Testis (tissue), 3 donors: ENCODE measurements around the gene PRKAB2. TPM values are rescaled to one million over a fixed set of nuclear protein-coding genes. Genes with fewer than 3 reads are reported as not detected.
"Not testable (repeated sequence)": the region's sequence is repeated elsewhere in the genome, so short reads cannot be mapped to it uniquely, and the experiment has no call there.

Source experiments
- DNase-seq: peaks from one replicate; pipeline ENCODE4 v3.0.0-alpha.2; 2019
- H3K27ac ChIP-seq, 2 donors: fragments of 200-600 bp; sonication (generic); one replicate each; pipeline ENCODE4 v1.5.1; 2019
- H3K27me3 ChIP-seq: fragments of 200-600 bp; sonication (generic); one replicate; pipeline ENCODE4 v1.5.1; 2019
- H3K36me3 ChIP-seq: fragments of 200-600 bp; sonication (generic); one replicate; pipeline ENCODE4 v1.5.1; 2017; ENCODE audit warnings: low read depth; ENCODE audit errors: missing control alignments
- H3K4me1 ChIP-seq: fragments of 200-600 bp; sonication (generic); one replicate; pipeline ENCODE4 v1.5.1; 2019
- H3K4me3 ChIP-seq, 2 donors: fragments of 200-600 bp; sonication (generic); one replicate each; pipeline ENCODE4 v1.5.1; 2017 to 2019
- H3K9me3 ChIP-seq: fragments of 200-600 bp; sonication (generic); one replicate; pipeline ENCODE4 v1.5.1; 2017
- POLR2A ChIP-seq: fragments of 450-650 bp; IDR thresholded peaks from one replicate; pipeline ENCODE4 v1.6.1; 2017; ENCODE audit warnings: antibody characterized with exemption, mild to moderate bottlenecking, moderate library complexity
- WGBS, 2 donors: methylation state at CpG; one replicate each; pipeline ENCODE4 v1.1.5; 2018; 5-methylcytosine and 5-hydroxymethylcytosine counted together
- intact Hi-C: fragments of 100-400 bp; cut with DNase I; formaldehyde crosslinking; loops from one replicate; pipeline ENCODE4 v1.15.1; 2023; ENCODE audit warnings: low total_unique reads
- polyA plus RNA-seq: library from polyadenylated mRNA; stranded (reverse); fragments of 350-450 nt; fragmentation: Illumina TruSeq; extraction: RNeasy Lipid Tissue Mini Kit (QIAGEN cat#74804); gene quantifications from one replicate; pipeline ENCODE4 v1.2.3, GENCODE V29; 2014; ENCODE audit warnings: low read depth, low replicate concordance; ENCODE audit not compliant: insufficient read depth
- total RNA-seq, 2 donors: library from RNA; depleted of rRNA; stranded (reverse); fragments of >200 nt; gene quantifications; one replicate each; pipeline ENCODE4 v1.2.3, GENCODE V29; 2016
- TF ChIP-seq, protein P1 (sequence below), 3 experiments: fragments of 450-650 bp in 2 of 3; fragments of 200-600 bp in 1 of 3; sonication (generic) in 1 of 3; IDR thresholded peaks; one replicate each; pipeline ENCODE4 v1.5.1; 2016 to 2019; ENCODE audit warnings: antibody characterized with exemption in 3 of 3, mild to moderate bottlenecking in 2 of 3, moderate library complexity in 1 of 3

The PRKAB2 gene
- total and polyA plus RNA-seq, 3 donors from 2014 or later, result 14.6 to 20.7 (median 15.5) TPM

GRCh38 chr1:147129116-147129873, 43.0 kb downstream of the PRKAB2 start:
- H3K4me1 ChIP-seq, result no peaks in the 10 kb centered on the region
- WGBS, 2 donors, result 89 to 92% methylated on average over 3 of the region's 3 CpGs
- no peaks in the 10 kb centered on the region for H3K9me3 ChIP-seq
- no peaks in the 10 kb centered on the region for H3K36me3 ChIP-seq
- H3K27ac ChIP-seq, result no peak overlapping the region
- no peak for TF ChIP-seq POLR2A
- TF ChIP-seq, protein P1, sequence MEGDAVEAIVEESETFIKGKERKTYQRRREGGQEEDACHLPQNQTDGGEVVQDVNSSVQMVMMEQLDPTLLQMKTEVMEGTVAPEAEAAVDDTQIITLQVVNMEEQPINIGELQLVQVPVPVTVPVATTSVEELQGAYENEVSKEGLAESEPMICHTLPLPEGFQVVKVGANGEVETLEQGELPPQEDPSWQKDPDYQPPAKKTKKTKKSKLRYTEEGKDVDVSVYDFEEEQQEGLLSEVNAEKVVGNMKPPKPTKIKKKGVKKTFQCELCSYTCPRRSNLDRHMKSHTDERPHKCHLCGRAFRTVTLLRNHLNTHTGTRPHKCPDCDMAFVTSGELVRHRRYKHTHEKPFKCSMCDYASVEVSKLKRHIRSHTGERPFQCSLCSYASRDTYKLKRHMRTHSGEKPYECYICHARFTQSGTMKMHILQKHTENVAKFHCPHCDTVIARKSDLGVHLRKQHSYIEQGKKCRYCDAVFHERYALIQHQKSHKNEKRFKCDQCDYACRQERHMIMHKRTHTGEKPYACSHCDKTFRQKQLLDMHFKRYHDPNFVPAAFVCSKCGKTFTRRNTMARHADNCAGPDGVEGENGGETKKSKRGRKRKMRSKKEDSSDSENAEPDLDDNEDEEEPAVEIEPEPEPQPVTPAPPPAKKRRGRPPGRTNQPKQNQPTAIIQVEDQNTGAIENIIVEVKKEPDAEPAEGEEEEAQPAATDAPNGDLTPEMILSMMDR (IDR thresholded peaks at IDR 0.05), result no peak
- intact Hi-C loops, result no loop called here
- H3K4me3 ChIP-seq, result no peak overlapping the region
- no peak for DNase-seq
- no peaks in the 10 kb centered on the region for H3K27me3 ChIP-seq

GRCh38 chr1:147124266-147124665, 48.0 kb downstream of the PRKAB2 start:
- DNase-seq, result no peak
- H3K9me3 ChIP-seq, result no peaks in the 10 kb centered on the region
- 45 to 64% methylated on average over 2 of the region's 2 CpGs for WGBS, 2 donors
- H3K4me3 ChIP-seq, result no peak overlapping the region
- H3K4me1 ChIP-seq, result no peaks in the 10 kb centered on the region
- H3K36me3 ChIP-seq, result no peaks in the 10 kb centered on the region
- no peaks in the 10 kb centered on the region for H3K27me3 ChIP-seq
- H3K27ac ChIP-seq, result no peak overlapping the region
- TF ChIP-seq POLR2A, result no peak
- TF ChIP-seq, protein P1 (IDR thresholded peaks at IDR 0.05), result no peak
- intact Hi-C loops, result no loop called here

DNA sequence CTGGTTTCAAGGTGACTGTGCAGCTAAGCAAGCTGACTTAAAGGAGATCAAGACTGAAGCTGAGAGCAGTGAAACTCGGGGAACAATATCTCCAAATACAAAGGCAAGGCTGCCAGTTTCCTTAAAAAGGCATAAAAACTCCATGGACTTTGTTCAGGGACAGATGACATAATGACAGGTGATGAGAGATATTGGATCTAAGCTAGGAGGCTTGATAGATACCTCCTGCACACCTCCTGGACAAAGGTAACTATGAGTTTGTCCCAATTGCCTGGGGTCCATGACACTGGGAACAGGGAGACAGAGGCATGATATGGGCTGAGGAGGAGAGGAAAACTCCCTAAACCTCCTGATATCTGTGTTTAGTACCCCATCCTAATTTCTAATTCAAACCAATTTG, 55.2 kb downstream of the PRKAB2 start:
- Histone ChIP-seq H3K27ac (no peak overlapping the region), H3K4me1 (no peaks in the 10 kb centered on the region), H3K9me3 (no peaks in the 10 kb centered on the region), H3K4me3 (no peak overlapping the region), H3K27me3 (no peaks in the 10 kb centered on the region), H3K36me3 (no peaks in the 10 kb centered on the region)
- DNase-seq, result no peak
- WGBS, 2 donors, result 40 to 82% methylated on average over 1 of the region's 1 CpG
- TF ChIP-seq, protein P1 (IDR thresholded peaks at IDR 0.05), result no peak
- TF ChIP-seq POLR2A, result no peak
- intact Hi-C loops, result no loop called here

DNA sequence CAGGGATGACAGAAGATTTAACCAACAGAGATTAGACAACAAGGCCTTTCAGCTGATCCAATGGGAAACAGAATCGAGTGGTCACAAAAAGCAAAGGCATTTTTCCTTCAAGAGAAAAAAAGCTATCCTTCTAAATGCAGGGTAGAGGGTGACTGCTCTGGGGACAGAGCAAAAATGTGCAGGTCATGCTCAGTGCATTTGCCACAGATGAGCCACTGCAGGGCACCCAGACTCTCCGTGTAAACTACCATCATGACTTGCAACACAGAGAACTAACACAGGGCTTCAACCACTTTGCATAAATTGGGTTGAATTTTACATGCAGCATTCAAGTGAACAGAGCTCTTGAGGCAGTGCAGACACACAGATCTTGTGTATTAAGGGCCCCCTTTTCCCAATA, 56.8 kb downstream of the PRKAB2 start:
- H3K9me3 ChIP-seq, result no peaks in the 10 kb centered on the region
- H3K27ac ChIP-seq, result no peak overlapping the region
- intact Hi-C loops, result no loop called here

DNA sequence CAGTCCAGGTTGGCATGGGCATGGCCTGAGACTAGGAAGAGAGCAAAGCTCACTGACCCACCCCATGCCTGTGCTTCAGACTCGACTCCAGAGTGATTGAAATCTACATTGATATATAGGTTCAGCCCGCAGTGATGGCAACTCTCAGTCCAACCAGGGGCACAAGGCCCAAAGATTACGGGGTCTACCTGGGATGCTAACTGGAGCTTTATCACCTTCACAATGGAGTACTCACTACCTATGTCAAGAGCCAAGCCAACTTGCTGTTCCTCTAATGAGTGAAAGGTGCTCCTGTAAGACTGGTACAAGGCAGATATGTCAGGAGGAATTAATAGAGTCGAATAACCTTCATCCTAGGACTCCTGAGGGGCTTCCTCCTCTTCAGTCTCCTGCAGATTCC, 57.2 kb downstream of the PRKAB2 start:
- DNase-seq, H3K27ac ChIP-seq, H3K4me3 ChIP-seq, H3K27me3 ChIP-seq, H3K36me3 ChIP-seq, H3K4me1 ChIP-seq, intact Hi-C loops, H3K9me3 ChIP-seq: not testable (repeated sequence)
- 72 to 98% methylated on average over 3 to 4 of the region's 4 CpGs for WGBS, 2 donors

More for the DNA sequence above, 56.8 kb downstream of the PRKAB2 start:
- no peaks in the 10 kb centered on the region for H3K27me3 ChIP-seq
- no peak for DNase-seq
- H3K4me1 ChIP-seq, result no peaks in the 10 kb centered on the region
- H3K4me3 ChIP-seq, result no peak overlapping the region
- TF ChIP-seq POLR2A, result no peak
- TF ChIP-seq, protein P1 (IDR thresholded peaks at IDR 0.05), result no peak
- H3K36me3 ChIP-seq, result no peaks in the 10 kb centered on the region
- WGBS, 2 donors, result 88 to 89% methylated on average over 2 of the region's 2 CpGs

DNA sequence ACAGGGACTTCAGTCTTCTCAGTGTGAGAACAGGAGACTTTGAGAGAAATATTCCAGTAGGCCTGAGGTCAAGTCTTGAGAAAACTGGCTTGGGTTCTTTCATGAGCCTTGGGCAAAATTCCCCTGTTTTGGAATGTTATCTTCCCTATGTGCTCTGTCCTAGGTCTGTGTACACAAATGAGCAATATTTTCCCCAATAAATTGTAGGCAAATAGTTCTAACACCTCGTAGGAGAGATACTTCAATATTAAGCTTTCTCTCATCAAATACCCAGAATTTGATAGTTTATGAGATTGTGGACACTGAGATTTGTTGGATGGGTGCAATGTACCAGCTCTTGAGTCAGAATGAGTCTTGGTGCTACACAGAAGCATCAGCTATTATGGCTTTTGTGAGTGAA, 57.9 kb downstream of the PRKAB2 start:
- H3K4me3 ChIP-seq, H3K27me3 ChIP-seq, H3K4me1 ChIP-seq, H3K9me3 ChIP-seq, DNase-seq, H3K27ac ChIP-seq, H3K36me3 ChIP-seq, intact Hi-C loops: not testable (repeated sequence)
- 68 to 75% methylated on average over 1 of the region's 1 CpG for WGBS, 2 donors
